GM20431 (cell line): ENCODE data around the gene CCSER1.
"Not testable (repeated sequence)": the region's sequence is repeated elsewhere in the genome, so short reads cannot be mapped to it uniquely, and the experiment has no call there.

Experiments
- in situ Hi-C: fragments of 300-500 bp; cut with MseI, MboI; formaldehyde crosslinking; loops from one replicate; pipeline ENCODE4 v1.15.0; 2020; ENCODE audit warnings: low sequenced_read_pairs; ENCODE audit not compliant: unreplicated experiment

The CCSER1 gene

GRCh38 chr4:90274175-90274574 lies 147.0 kb downstream of the CCSER1 start:
- in situ Hi-C loops, result no loop called here

GRCh38 chr4:90280954-90281353 lies 153.8 kb downstream of the CCSER1 start:
- in situ Hi-C loops, result no loop called here

GRCh38 chr4:90281541-90282355 lies 154.6 kb downstream of the CCSER1 start:
- in situ Hi-C loops, result no loop called here

- in situ Hi-C loops, result no loop called here
Measured at GRCh38 chr4:90290345-90290744, 163.2 kb downstream of the CCSER1 start.

- in situ Hi-C loops, result no loop called here
Measured at GRCh38 chr4:90292438-90292837, 165.2 kb downstream of the CCSER1 start.

GRCh38 chr4:90293320-90293719 lies 166.1 kb downstream of the CCSER1 start:
- in situ Hi-C loops, result no loop called here

GRCh38 chr4:90299373-90299772 lies 172.2 kb downstream of the CCSER1 start:
- in situ Hi-C loops, result no loop called here

- in situ Hi-C loops, result no loop called here
Measured at GRCh38 chr4:90306810-90307209, 179.6 kb downstream of the CCSER1 start.

- in situ Hi-C loops, result not testable (repeated sequence)
Measured at GRCh38 chr4:90317140-90317539, 189.9 kb downstream of the CCSER1 start.

- in situ Hi-C loops, result no loop called here
Measured at GRCh38 chr4:90317785-90318184, 190.6 kb downstream of the CCSER1 start.

- in situ Hi-C loops, result no loop called here
Measured at GRCh38 chr4:90318193-90318592, 191.0 kb downstream of the CCSER1 start.

GRCh38 chr4:90328558-90328957 lies 201.4 kb downstream of the CCSER1 start:
- in situ Hi-C loops, result no loop called here

- in situ Hi-C loops, result no loop called here
Measured at GRCh38 chr4:90330546-90330945, 203.4 kb downstream of the CCSER1 start.

- in situ Hi-C loops, result no loop called here
Measured at GRCh38 chr4:90345549-90346215, 218.5 kb downstream of the CCSER1 start.

- in situ Hi-C loops, result no loop called here
Measured at GRCh38 chr4:90349636-90350035, 222.4 kb downstream of the CCSER1 start.

- in situ Hi-C loops, result no loop called here
Measured at GRCh38 chr4:90357117-90357710, 230.0 kb downstream of the CCSER1 start.

GRCh38 chr4:90375081-90375480 lies 247.9 kb downstream of the CCSER1 start:
- in situ Hi-C loops, result no loop called here

GRCh38 chr4:90393215-90393614 lies 266.0 kb downstream of the CCSER1 start:
- in situ Hi-C loops, result no loop called here

- in situ Hi-C loops, result no loop called here
Measured at GRCh38 chr4:90403781-90404180, 276.6 kb downstream of the CCSER1 start.

- in situ Hi-C loops, result not testable (repeated sequence)
Measured at GRCh38 chr4:90407897-90408296, 280.7 kb downstream of the CCSER1 start.

- in situ Hi-C loops, result not testable (repeated sequence)
Measured at GRCh38 chr4:90412786-90413185, 285.6 kb downstream of the CCSER1 start.
